ENCODE results near the gene EXOSC3.
"Not testable (repeated sequence)": the region's sequence is repeated elsewhere in the genome, so short reads cannot be mapped to it uniquely, and the experiment has no call there.

The EXOSC3 gene

GRCh38 chr9:37752112-37752511 is 32.8 kb downstream of the EXOSC3 start:
- H3K27ac ChIP-seq (ENCODE audit: extremely low read depth, low read depth, low read length); H3K36me3 ChIP-seq (ENCODE audit: control insufficient read depth in 2 of 2, insufficient read depth in 1 of 2, low read length in 2 of 2); H3K4me1 ChIP-seq (ENCODE audit: control insufficient read depth, insufficient read depth, low read length); H3K4me3 ChIP-seq (ENCODE audit: low read depth, low read length); H3K9me3 ChIP-seq (ENCODE audit: control insufficient read depth, insufficient read depth, low read depth, low read length): not testable (repeated sequence)
- CTCF ChIA-PET = interaction anchor here (0.6 kb wide), 2 partner anchors 13 to 413 kb away, joined by 3 read pairs; no protein-coding TSS in a partner anchor
- POLR2A ChIA-PET = interaction anchor here (0.6 to 1.1 kb wide), 2 partner anchors 33 to 253 kb away, joined by 4 to 5 read pairs; partner anchors contain the start of gene EXOSC3

DNA sequence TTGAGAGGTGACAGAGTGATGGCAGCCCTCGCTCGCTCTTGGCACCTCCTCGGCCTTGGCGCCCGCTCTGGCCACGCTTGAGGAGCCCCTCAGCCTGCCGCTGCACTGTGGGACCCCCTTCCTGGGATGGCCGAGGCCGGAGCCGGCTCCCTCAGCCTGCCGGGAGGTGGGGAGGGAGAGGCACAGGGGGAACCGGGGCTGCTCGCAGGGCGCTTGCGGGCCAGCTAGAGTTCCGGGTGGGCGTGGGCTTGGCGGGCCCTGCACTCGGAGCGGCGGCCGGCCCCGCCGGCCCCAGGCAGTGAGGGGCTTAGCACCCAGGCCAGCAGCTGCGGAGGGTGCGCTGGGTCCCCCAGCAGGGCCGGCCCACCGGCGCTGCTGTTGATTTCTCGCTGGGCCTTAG is 33.2 kb downstream of the EXOSC3 start:
- H3K27ac ChIP-seq (ENCODE audit: extremely low read depth, low read depth, low read length); CTCF ChIA-PET; H3K9me3 ChIP-seq (ENCODE audit: control insufficient read depth, insufficient read depth, low read depth, low read length); H3K36me3 ChIP-seq (ENCODE audit: control insufficient read depth in 2 of 2, insufficient read depth in 1 of 2, low read length in 2 of 2); H3K4me3 ChIP-seq (ENCODE audit: low read depth, low read length); H3K4me1 ChIP-seq (ENCODE audit: control insufficient read depth, insufficient read depth, low read length): not testable (repeated sequence)
- POLR2A ChIA-PET = interaction anchor here (1.1 kb wide), 1 partner anchor 33 kb away, joined by 5 read pairs; the partner anchor contains the start of gene EXOSC3

- ChIA-PET CTCF (interaction anchor here (0.6 kb wide), 1 partner anchor 38 kb away, joined by 3 read pairs; no protein-coding TSS in a partner anchor), POLR2A (interaction anchor here (0.6 to 0.7 kb wide), 2 partner anchors 10 to 310 kb away, joined by 4 to 6 read pairs; no protein-coding TSS in a partner anchor)
- Histone ChIP-seq H3K9me3 (ENCODE audit: control insufficient read depth, insufficient read depth, low read depth, low read length) (no peaks in the 10 kb centered on the region), H3K4me3 (ENCODE audit: low read depth, low read length) (no peak overlapping the region), H3K27ac (ENCODE audit: extremely low read depth, low read depth, low read length) (no peak overlapping the region), H3K4me1 (ENCODE audit: control insufficient read depth, insufficient read depth, low read length) (no peaks in the 10 kb centered on the region), H3K36me3 (ENCODE audit: control insufficient read depth in 2 of 2, insufficient read depth in 1 of 2, low read length in 2 of 2) (no peaks in the 10 kb centered on the region)
- TF ChIP-seq ZNF114 (tag by site-specific recombination; IDR thresholded peaks at IDR 0.05) (no peak), ZBTB7A (tag by site-specific recombination; IDR thresholded peaks at IDR 0.05; ENCODE audit: low read depth) (no peak), ZNF544 (tag by site-specific recombination; IDR thresholded peaks at IDR 0.05) (no peak)
- TF ChIP-seq, protein P1, sequence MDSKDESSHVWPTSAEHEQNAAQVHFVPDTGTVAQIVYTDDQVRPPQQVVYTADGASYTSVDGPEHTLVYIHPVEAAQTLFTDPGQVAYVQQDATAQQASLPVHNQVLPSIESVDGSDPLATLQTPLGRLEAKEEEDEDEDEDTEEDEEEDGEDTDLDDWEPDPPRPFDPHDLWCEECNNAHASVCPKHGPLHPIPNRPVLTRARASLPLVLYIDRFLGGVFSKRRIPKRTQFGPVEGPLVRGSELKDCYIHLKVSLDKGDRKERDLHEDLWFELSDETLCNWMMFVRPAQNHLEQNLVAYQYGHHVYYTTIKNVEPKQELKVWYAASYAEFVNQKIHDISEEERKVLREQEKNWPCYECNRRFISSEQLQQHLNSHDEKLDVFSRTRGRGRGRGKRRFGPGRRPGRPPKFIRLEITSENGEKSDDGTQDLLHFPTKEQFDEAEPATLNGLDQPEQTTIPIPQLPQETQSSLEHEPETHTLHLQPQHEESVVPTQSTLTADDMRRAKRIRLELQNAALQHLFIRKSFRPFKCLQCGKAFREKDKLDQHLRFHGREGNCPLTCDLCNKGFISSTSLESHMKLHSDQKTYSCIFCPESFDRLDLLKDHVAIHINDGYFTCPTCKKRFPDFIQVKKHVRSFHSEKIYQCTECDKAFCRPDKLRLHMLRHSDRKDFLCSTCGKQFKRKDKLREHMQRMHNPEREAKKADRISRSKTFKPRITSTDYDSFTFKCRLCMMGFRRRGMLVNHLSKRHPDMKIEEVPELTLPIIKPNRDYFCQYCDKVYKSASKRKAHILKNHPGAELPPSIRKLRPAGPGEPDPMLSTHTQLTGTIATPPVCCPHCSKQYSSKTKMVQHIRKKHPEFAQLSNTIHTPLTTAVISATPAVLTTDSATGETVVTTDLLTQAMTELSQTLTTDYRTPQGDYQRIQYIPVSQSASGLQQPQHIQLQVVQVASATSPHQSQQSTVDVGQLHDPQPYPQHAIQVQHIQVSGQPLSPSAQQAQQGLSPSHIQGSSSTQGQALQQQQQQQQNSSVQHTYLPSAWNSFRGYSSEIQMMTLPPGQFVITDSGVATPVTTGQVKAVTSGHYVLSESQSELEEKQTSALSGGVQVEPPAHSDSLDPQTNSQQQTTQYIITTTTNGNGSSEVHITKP (tag by site-specific recombination; IDR thresholded peaks at IDR 0.05) = no peak
- TF ChIP-seq, protein P2, sequence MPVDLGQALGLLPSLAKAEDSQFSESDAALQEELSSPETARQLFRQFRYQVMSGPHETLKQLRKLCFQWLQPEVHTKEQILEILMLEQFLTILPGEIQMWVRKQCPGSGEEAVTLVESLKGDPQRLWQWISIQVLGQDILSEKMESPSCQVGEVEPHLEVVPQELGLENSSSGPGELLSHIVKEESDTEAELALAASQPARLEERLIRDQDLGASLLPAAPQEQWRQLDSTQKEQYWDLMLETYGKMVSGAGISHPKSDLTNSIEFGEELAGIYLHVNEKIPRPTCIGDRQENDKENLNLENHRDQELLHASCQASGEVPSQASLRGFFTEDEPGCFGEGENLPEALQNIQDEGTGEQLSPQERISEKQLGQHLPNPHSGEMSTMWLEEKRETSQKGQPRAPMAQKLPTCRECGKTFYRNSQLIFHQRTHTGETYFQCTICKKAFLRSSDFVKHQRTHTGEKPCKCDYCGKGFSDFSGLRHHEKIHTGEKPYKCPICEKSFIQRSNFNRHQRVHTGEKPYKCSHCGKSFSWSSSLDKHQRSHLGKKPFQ (tag by site-specific recombination; IDR thresholded peaks at IDR 0.05) = no peak
Measured at GRCh38 chr9:37751186-37751585, 33.7 kb downstream of the EXOSC3 start.

DNA sequence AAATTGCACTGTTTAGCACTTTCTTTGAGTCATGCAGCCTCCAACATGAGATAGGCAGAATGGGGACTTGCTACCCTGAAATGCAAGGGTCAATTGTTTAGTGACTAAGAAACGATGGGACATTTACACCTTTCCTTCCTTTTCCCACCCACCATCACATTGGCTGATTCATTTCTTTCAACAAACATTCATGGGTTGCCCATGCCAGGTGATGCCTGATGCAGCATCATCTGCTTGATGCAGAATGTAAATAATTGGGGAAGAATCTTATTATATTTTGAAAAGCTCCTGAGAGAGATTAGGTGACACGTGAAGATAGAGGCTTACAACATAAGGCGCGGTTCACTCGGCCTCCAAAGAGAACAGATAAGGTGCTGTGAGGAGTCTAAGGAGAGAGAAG is 35.7 kb downstream of the EXOSC3 start:
- ChIA-PET POLR2A (no interaction called here), CTCF (interaction anchor here (0.6 to 1.0 kb wide), 4 partner anchors 98 to 515 kb away, joined by 3 to 4 read pairs (median 3); partner anchors contain the start of gene FRMPD1)
- H3K4me3 ChIP-seq (ENCODE audit: low read depth, low read length) = no peak overlapping the region
- no peaks in the 10 kb centered on the region for H3K36me3 ChIP-seq (ENCODE audit: control insufficient read depth in 2 of 2, insufficient read depth in 1 of 2, low read length in 2 of 2)
- H3K27ac ChIP-seq (ENCODE audit: extremely low read depth, low read depth, low read length) = no peak overlapping the region
- TF ChIP-seq HOXD13 (CRISPR knock-in tag; IDR thresholded peaks at IDR 0.05; ENCODE audit: borderline replicate concordance) = no peak
- TF ChIP-seq ZNF274 (IDR thresholded peaks at IDR 0.05; ENCODE audit: low read length) = no peak
- TF ChIP-seq ZNF274 (tag by site-specific recombination; IDR thresholded peaks at IDR 0.05; ENCODE audit: borderline replicate concordance) = no peak
- no peak for TF ChIP-seq ZNF521 (tag by site-specific recombination; IDR thresholded peaks at IDR 0.05)
- no peaks in the 10 kb centered on the region for H3K9me3 ChIP-seq (ENCODE audit: control insufficient read depth, insufficient read depth, low read depth, low read length)
- no peaks in the 10 kb centered on the region for H3K4me1 ChIP-seq (ENCODE audit: control insufficient read depth, insufficient read depth, low read length)

All from HEK293 (cell line).